ENCODE data around the gene ZBTB8OS.
A peak's percentile ranks its signal among the peaks of the same experiment; 100 is the strongest.

The ZBTB8OS gene

GRCh38 chr1:32651461-32652073 is 1.2 kb upstream of the ZBTB8OS start (continued):
- TF ChIP-seq, protein P1, sequence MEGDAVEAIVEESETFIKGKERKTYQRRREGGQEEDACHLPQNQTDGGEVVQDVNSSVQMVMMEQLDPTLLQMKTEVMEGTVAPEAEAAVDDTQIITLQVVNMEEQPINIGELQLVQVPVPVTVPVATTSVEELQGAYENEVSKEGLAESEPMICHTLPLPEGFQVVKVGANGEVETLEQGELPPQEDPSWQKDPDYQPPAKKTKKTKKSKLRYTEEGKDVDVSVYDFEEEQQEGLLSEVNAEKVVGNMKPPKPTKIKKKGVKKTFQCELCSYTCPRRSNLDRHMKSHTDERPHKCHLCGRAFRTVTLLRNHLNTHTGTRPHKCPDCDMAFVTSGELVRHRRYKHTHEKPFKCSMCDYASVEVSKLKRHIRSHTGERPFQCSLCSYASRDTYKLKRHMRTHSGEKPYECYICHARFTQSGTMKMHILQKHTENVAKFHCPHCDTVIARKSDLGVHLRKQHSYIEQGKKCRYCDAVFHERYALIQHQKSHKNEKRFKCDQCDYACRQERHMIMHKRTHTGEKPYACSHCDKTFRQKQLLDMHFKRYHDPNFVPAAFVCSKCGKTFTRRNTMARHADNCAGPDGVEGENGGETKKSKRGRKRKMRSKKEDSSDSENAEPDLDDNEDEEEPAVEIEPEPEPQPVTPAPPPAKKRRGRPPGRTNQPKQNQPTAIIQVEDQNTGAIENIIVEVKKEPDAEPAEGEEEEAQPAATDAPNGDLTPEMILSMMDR (tag by site-specific recombination; IDR thresholded peaks at IDR 0.05): no peak
- TF ChIP-seq ZNF707 (tag by site-specific recombination; IDR thresholded peaks at IDR 0.05): no peak
- no peak for TF ChIP-seq SCRT1 (tag by site-specific recombination; IDR thresholded peaks at IDR 0.05; ENCODE audit: borderline replicate concordance)
- no peak for TF ChIP-seq ZNF558 (tag by site-specific recombination; IDR thresholded peaks at IDR 0.05)
- no peak for TF ChIP-seq ZNF670 (tag by site-specific recombination; IDR thresholded peaks at IDR 0.05; ENCODE audit: low read depth)
- TF ChIP-seq SETDB1 (IDR thresholded peaks at IDR 0.05; ENCODE audit: insufficient read length, low read length): no peak
- no peak for TF ChIP-seq ZNF426 (tag by site-specific recombination; IDR thresholded peaks at IDR 0.05)
- TF ChIP-seq, protein P2, sequence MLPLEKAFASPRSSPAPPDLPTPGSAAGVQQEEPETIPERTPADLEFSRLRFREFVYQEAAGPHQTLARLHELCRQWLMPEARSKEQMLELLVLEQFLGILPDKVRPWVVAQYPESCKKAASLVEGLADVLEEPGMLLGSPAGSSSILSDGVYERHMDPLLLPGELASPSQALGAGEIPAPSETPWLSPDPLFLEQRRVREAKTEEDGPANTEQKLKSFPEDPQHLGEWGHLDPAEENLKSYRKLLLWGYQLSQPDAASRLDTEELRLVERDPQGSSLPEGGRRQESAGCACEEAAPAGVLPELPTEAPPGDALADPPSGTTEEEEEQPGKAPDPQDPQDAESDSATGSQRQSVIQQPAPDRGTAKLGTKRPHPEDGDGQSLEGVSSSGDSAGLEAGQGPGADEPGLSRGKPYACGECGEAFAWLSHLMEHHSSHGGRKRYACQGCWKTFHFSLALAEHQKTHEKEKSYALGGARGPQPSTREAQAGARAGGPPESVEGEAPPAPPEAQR (tag by site-specific recombination; IDR thresholded peaks at IDR 0.05): no peak
- TF ChIP-seq ZNF768 (tag by site-specific recombination; IDR thresholded peaks at IDR 0.05): no peak
- no peak for TF ChIP-seq ZNF214 (tag by site-specific recombination; IDR thresholded peaks at IDR 0.05; ENCODE audit: borderline replicate concordance)
- no peak for TF ChIP-seq ZNF324 (tag by site-specific recombination; IDR thresholded peaks at IDR 0.05)
- no peak; the same call in 1 of the 2 replicates for TF ChIP-seq ZNF2 (tag by site-specific recombination; IDR thresholded peaks at IDR 0.05)
- no peak for TF ChIP-seq ZNF837 (tag by site-specific recombination; IDR thresholded peaks at IDR 0.05)
- no peak for TF ChIP-seq BCL11A (tag by site-specific recombination; IDR thresholded peaks at IDR 0.05; ENCODE audit: low read depth)
- TF ChIP-seq PATZ1 (tag by site-specific recombination; IDR thresholded peaks at IDR 0.05): no peak
- TF ChIP-seq ZNF692 (tag by site-specific recombination; IDR thresholded peaks at IDR 0.05): peak; percentile 83
- TF ChIP-seq, protein P3, sequence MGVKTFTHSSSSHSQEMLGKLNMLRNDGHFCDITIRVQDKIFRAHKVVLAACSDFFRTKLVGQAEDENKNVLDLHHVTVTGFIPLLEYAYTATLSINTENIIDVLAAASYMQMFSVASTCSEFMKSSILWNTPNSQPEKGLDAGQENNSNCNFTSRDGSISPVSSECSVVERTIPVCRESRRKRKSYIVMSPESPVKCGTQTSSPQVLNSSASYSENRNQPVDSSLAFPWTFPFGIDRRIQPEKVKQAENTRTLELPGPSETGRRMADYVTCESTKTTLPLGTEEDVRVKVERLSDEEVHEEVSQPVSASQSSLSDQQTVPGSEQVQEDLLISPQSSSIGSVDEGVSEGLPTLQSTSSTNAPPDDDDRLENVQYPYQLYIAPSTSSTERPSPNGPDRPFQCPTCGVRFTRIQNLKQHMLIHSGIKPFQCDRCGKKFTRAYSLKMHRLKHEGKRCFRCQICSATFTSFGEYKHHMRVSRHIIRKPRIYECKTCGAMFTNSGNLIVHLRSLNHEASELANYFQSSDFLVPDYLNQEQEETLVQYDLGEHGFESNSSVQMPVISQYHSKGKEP (tag by site-specific recombination; IDR thresholded peaks at IDR 0.05): no peak
- TF ChIP-seq, protein P4, sequence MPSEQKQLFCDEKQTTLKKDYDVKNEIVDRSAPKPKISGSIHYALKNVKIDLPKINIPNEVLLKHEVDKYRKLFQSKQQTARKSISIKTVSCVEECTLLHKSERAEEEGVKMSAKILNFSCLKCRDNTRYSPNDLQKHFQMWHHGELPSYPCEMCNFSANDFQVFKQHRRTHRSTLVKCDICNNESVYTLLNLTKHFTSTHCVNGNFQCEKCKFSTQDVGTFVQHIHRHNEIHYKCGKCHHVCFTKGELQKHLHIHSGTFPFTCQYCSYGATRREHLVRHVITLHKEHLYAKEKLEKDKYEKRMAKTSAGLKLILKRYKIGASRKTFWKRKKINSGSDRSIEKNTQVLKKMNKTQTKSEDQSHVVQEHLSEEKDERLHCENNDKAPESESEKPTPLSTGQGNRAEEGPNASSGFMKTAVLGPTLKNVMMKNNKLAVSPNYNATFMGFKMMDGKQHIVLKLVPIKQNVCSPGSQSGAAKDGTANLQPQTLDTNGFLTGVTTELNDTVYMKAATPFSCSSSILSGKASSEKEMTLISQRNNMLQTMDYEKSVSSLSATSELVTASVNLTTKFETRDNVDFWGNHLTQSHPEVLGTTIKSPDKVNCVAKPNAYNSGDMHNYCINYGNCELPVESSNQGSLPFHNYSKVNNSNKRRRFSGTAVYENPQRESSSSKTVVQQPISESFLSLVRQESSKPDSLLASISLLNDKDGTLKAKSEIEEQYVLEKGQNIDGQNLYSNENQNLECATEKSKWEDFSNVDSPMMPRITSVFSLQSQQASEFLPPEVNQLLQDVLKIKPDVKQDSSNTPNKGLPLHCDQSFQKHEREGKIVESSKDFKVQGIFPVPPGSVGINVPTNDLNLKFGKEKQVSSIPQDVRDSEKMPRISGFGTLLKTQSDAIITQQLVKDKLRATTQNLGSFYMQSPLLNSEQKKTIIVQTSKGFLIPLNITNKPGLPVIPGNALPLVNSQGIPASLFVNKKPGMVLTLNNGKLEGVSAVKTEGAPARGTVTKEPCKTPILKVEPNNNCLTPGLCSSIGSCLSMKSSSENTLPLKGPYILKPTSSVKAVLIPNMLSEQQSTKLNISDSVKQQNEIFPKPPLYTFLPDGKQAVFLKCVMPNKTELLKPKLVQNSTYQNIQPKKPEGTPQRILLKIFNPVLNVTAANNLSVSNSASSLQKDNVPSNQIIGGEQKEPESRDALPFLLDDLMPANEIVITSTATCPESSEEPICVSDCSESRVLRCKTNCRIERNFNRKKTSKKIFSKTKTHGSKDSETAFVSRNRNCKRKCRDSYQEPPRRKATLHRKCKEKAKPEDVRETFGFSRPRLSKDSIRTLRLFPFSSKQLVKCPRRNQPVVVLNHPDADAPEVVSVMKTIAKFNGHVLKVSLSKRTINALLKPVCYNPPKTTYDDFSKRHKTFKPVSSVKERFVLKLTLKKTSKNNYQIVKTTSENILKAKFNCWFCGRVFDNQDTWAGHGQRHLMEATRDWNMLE (tag by site-specific recombination; conservative IDR thresholded peaks at IDR 0.05; ENCODE audit: low read depth): no peak
- TF ChIP-seq ZBTB21 (tag by site-specific recombination; IDR thresholded peaks at IDR 0.05): no peak
- no peak for TF ChIP-seq ZXDB (tag by site-specific recombination; IDR thresholded peaks at IDR 0.05)
- no peak for TF ChIP-seq ZNF404 (tag by site-specific recombination; IDR thresholded peaks at IDR 0.05)
- no peak for TF ChIP-seq ZNF596 (tag by site-specific recombination; IDR thresholded peaks at IDR 0.05)
- TF ChIP-seq ZNF423 (tag by site-specific recombination; IDR thresholded peaks at IDR 0.05): no peak
- no peak for TF ChIP-seq ZNF19 (tag by site-specific recombination; IDR thresholded peaks at IDR 0.05; ENCODE audit: low read depth)
- peak; percentile 54 for TF ChIP-seq ZBTB17 (tag by site-specific recombination; IDR thresholded peaks at IDR 0.05)
